Measurements from ENCODE around the gene ATG4B. TPM values are rescaled to one million over a fixed set of nuclear protein-coding genes. Genes with fewer than 3 reads are reported as not detected.

ATG4B gene
- total RNA-seq, 2 experiments from 2014 or later: 86.5 to 89.4 TPM

GRCh38 chr2:241668839-241669238 is 31.3 kb downstream of the ATG4B start:
- DNase-seq (no peak), ATAC-seq (ENCODE audit: poor library complexity) (no peak)
- Histone ChIP-seq H3K36me3 (ENCODE audit: insufficient read depth, low read length) (peaks cover 45% of the 10 kb centered on the region), H3K9me3 (ENCODE audit: control insufficient read depth in 1 of 2, insufficient read depth in 1 of 2, low read length in 2 of 2) (no peaks in the 10 kb centered on the region), H3K27me3 (ENCODE audit: control insufficient read depth in 1 of 2, insufficient read depth in 2 of 2, low read length in 2 of 2) (no peaks in the 10 kb centered on the region), H3K27ac (ENCODE audit: low read depth in 1 of 2, low read length in 2 of 2) (no peak overlapping the region), H3K4me1 (ENCODE audit: insufficient read depth, low read length) (peaks cover 4% of the 10 kb centered on the region), H3K4me3 (ENCODE audit: low read length) (no peak overlapping the region)
- intact Hi-C loops (cut with DNase I, micrococcal nuclease): no loop called here
- no peak for TF ChIP-seq CTCF (IDR thresholded peaks at IDR 0.05)
- H3K27ac Mint-ChIP-seq: no peak overlapping the region
- no peaks in the 10 kb centered on the region for H3K9me3 Mint-ChIP-seq
- peaks cover 10% of the 10 kb centered on the region for H3K4me1 Mint-ChIP-seq (ENCODE audit: low read depth)
- ChIA-PET POLR2A (no interaction called here), CTCF (no interaction called here)
- H3K4me3 Mint-ChIP-seq: no peak overlapping the region
- H3K36me3 Mint-ChIP-seq (ENCODE audit: low read depth): peaks cover 43% of the 10 kb centered on the region
- H3K27me3 Mint-ChIP-seq: no peaks in the 10 kb centered on the region

GRCh38 chr2:241670333-241671110 is 33.0 kb downstream of the ATG4B start:
- peaks cover under 1% of the 10 kb centered on the region for H3K4me1 ChIP-seq (ENCODE audit: insufficient read depth, low read length)
- Mint-ChIP-seq H3K27ac (no peak overlapping the region), H3K4me1 (ENCODE audit: low read depth) (peaks cover 7% of the 10 kb centered on the region), H3K27me3 (no peaks in the 10 kb centered on the region), H3K4me3 (no peak overlapping the region), H3K9me3 (no peaks in the 10 kb centered on the region), H3K36me3 (ENCODE audit: low read depth) (peaks cover 48% of the 10 kb centered on the region)
- ATAC-seq (ENCODE audit: poor library complexity) (no peak), DNase-seq (no peak)
- no peaks in the 10 kb centered on the region for H3K9me3 ChIP-seq (ENCODE audit: control insufficient read depth in 1 of 2, insufficient read depth in 1 of 2, low read length in 2 of 2)
- H3K27me3 ChIP-seq (ENCODE audit: control insufficient read depth in 1 of 2, insufficient read depth in 2 of 2, low read length in 2 of 2): no peaks in the 10 kb centered on the region
- CTCF ChIA-PET: no interaction called here
- POLR2A ChIA-PET: no interaction called here
- no peak for TF ChIP-seq CTCF (IDR thresholded peaks at IDR 0.05)
- intact Hi-C loops (cut with DNase I, micrococcal nuclease): no loop called here
- H3K4me3 ChIP-seq (ENCODE audit: low read length): no peak overlapping the region
- H3K27ac ChIP-seq (ENCODE audit: low read depth in 1 of 2, low read length in 2 of 2): no peak overlapping the region
- H3K36me3 ChIP-seq (ENCODE audit: insufficient read depth, low read length): peaks cover 47% of the 10 kb centered on the region

- no peak overlapping the region for H3K27ac ChIP-seq (ENCODE audit: low read depth in 1 of 2, low read length in 2 of 2)
- no peaks in the 10 kb centered on the region for H3K4me1 ChIP-seq (ENCODE audit: insufficient read depth, low read length)
- CTCF ChIA-PET: no interaction called here
- POLR2A ChIA-PET: no interaction called here
- ATAC-seq (ENCODE audit: poor library complexity): no peak
- peaks cover 50% of the 10 kb centered on the region for H3K36me3 ChIP-seq (ENCODE audit: insufficient read depth, low read length)
- Mint-ChIP-seq H3K27ac (no peak overlapping the region), H3K36me3 (ENCODE audit: low read depth) (peaks cover 51% of the 10 kb centered on the region), H3K27me3 (no peaks in the 10 kb centered on the region), H3K9me3 (no peaks in the 10 kb centered on the region), H3K4me1 (ENCODE audit: low read depth) (peaks cover 5% of the 10 kb centered on the region), H3K4me3 (no peak overlapping the region)
- no peak for TF ChIP-seq CTCF (IDR thresholded peaks at IDR 0.05)
- DNase-seq: no peak
- H3K9me3 ChIP-seq (ENCODE audit: control insufficient read depth in 1 of 2, insufficient read depth in 1 of 2, low read length in 2 of 2): no peaks in the 10 kb centered on the region
- no peaks in the 10 kb centered on the region for H3K27me3 ChIP-seq (ENCODE audit: control insufficient read depth in 1 of 2, insufficient read depth in 2 of 2, low read length in 2 of 2)
- intact Hi-C loops (cut with DNase I, micrococcal nuclease): no loop called here
- H3K4me3 ChIP-seq (ENCODE audit: low read length): no peak overlapping the region
Measured at GRCh38 chr2:241671457-241672240, 34.2 kb downstream of the ATG4B start.

Data from CD4-positive, alpha-beta T cell (primary cell).